Natural killer cell treated with Interleukin-12 subunit alpha and Interleukin-12 subunit beta and Interleukin-15 and Interleukin-18, amount 100 ng/mL, for 72 hours (primary cell): ENCODE measurements around the gene LRRC9. TPM values are rescaled to one million over a fixed set of nuclear protein-coding genes. Genes with fewer than 3 reads are reported as not detected.

Source experiments
- ATAC-seq, 2 donors: fragments of 150-1000 bp; cut with Tn5 transposase in 1 of 2; sonication (Bioruptor Pico), chemical (Tn5 transposase) in 1 of 2; 2 replicates each; pipeline ENCODE4 v1.10.0; 2021
- DNase-seq: peaks from one replicate; pipeline ENCODE4 v3.0.0; 2022; ENCODE audit warnings: low spot score
- H3K27ac Mint-ChIP-seq, 2 donors: 1 replicate in 1 of 2; 2 replicates in 1 of 2; pipeline ENCODE4 v1.8.0; 2022; ENCODE audit warnings: mixed read lengths in 2 of 2, mild to moderate bottlenecking in 1 of 2, moderate library complexity in 1 of 2
- H3K27me3 Mint-ChIP-seq, 2 donors: 1 replicate in 1 of 2; 2 replicates in 1 of 2; pipeline ENCODE4 v1.8.0; 2022; ENCODE audit warnings: mixed read lengths in 2 of 2
- H3K36me3 Mint-ChIP-seq: one replicate; pipeline ENCODE4 v1.8.0; 2022; ENCODE audit warnings: mixed read lengths
- H3K4me1 Mint-ChIP-seq, 2 donors: 1 replicate in 1 of 2; 2 replicates in 1 of 2; pipeline ENCODE4 v1.8.0; 2022; ENCODE audit warnings: low read depth in 2 of 2, mixed read lengths in 2 of 2, mild to moderate bottlenecking in 1 of 2
- H3K4me3 Mint-ChIP-seq: one replicate; pipeline ENCODE4 v1.8.0; 2022; ENCODE audit warnings: mixed read lengths
- H3K9me3 Mint-ChIP-seq: 2 replicates; pipeline ENCODE4 v1.8.0; 2022; ENCODE audit warnings: mixed read lengths
- total RNA-seq, 2 donors: library from RNA; stranded (reverse); gene quantifications; one replicate each; pipeline ENCODE4 v1.2.3, GENCODE V29; 2022

LRRC9 gene
- total RNA-seq, 2 donors from 2014 or later: not detected

- Mint-ChIP-seq H3K4me3 (no peak overlapping the region), H3K27me3 (peaks cover 17 to 20% of the 10 kb centered on the region in 2 donors), H3K27ac (no peak overlapping the region), H3K36me3 (peaks cover 5% of the 10 kb centered on the region), H3K9me3 (no peaks in the 10 kb centered on the region), H3K4me1 (peaks cover 0 to 6% of the 10 kb centered on the region in 2 donors)
- DNase-seq (no peak), ATAC-seq (no peak)
Observed at GRCh38 chr14:60051721-60052221, 131.8 kb downstream of the LRRC9 start.

- H3K9me3 Mint-ChIP-seq: no peaks in the 10 kb centered on the region
- DNase-seq (no peak), ATAC-seq (no peak)
- no peak overlapping the region for H3K27ac Mint-ChIP-seq
- no peak overlapping the region for H3K4me3 Mint-ChIP-seq
- peaks cover 8 to 18% of the 10 kb centered on the region in 2 donors for H3K27me3 Mint-ChIP-seq
- no peaks in the 10 kb centered on the region for H3K4me1 Mint-ChIP-seq
- H3K36me3 Mint-ChIP-seq: no peaks in the 10 kb centered on the region
Observed at GRCh38 chr14:60058087-60058486, 138.1 kb downstream of the LRRC9 start.

GRCh38 chr14:60061371-60061770, 141.4 kb downstream of the LRRC9 start:
- DNase-seq: no peak
- Mint-ChIP-seq H3K4me3 (no peak overlapping the region), H3K27me3 (peaks cover 8% of the 10 kb centered on the region in 2 donors), H3K36me3 (no peaks in the 10 kb centered on the region), H3K4me1 (no peaks in the 10 kb centered on the region), H3K27ac (no peak overlapping the region), H3K9me3 (no peaks in the 10 kb centered on the region)
- no peak for ATAC-seq

GRCh38 chr14:60064491-60065072, 144.6 kb downstream of the LRRC9 start:
- H3K27me3 Mint-ChIP-seq: peaks cover 8% of the 10 kb centered on the region in 2 donors
- no peak overlapping the region for H3K4me3 Mint-ChIP-seq
- no peaks in the 10 kb centered on the region for H3K9me3 Mint-ChIP-seq
- no peak for DNase-seq
- ATAC-seq: no peak
- no peaks in the 10 kb centered on the region for H3K4me1 Mint-ChIP-seq
- H3K27ac Mint-ChIP-seq: no peak overlapping the region
- H3K36me3 Mint-ChIP-seq: no peaks in the 10 kb centered on the region

GRCh38 chr14:60067882-60068281, 147.9 kb downstream of the LRRC9 start:
- Mint-ChIP-seq H3K27me3 (peaks cover under 1 to 5% of the 10 kb centered on the region in 2 donors), H3K4me3 (no peak overlapping the region)

GRCh38 chr14:60079723-60080122, 159.8 kb downstream of the LRRC9 start:
- H3K27ac Mint-ChIP-seq: no peak overlapping the region
- ATAC-seq (no peak), DNase-seq (no peak)
- peaks cover 12% of the 10 kb centered on the region for H3K36me3 Mint-ChIP-seq
- H3K4me1 Mint-ChIP-seq: no peaks in the 10 kb centered on the region
- H3K4me3 Mint-ChIP-seq: no peak overlapping the region
- peaks cover 5 to 10% of the 10 kb centered on the region in 2 donors for H3K27me3 Mint-ChIP-seq
- no peaks in the 10 kb centered on the region for H3K9me3 Mint-ChIP-seq

More at GRCh38 chr14:60067882-60068281, 147.9 kb downstream of the LRRC9 start:
- no peak for DNase-seq
- no peaks in the 10 kb centered on the region for H3K9me3 Mint-ChIP-seq
- H3K27ac Mint-ChIP-seq: no peak overlapping the region
- no peaks in the 10 kb centered on the region for H3K4me1 Mint-ChIP-seq
- ATAC-seq: no peak
- no peaks in the 10 kb centered on the region for H3K36me3 Mint-ChIP-seq

- Mint-ChIP-seq H3K4me1 (no peaks in the 10 kb centered on the region), H3K9me3 (no peaks in the 10 kb centered on the region), H3K36me3 (no peaks in the 10 kb centered on the region), H3K4me3 (no peak overlapping the region), H3K27ac (no peak overlapping the region), H3K27me3 (peaks cover 0 to 3% of the 10 kb centered on the region in 2 donors)
- ATAC-seq (no peak), DNase-seq (no peak)
Observed at GRCh38 chr14:60085085-60085484, 165.1 kb downstream of the LRRC9 start.

- peaks cover 3 to 4% of the 10 kb centered on the region in 2 donors for H3K4me1 Mint-ChIP-seq
- no peak overlapping the region for H3K27ac Mint-ChIP-seq
- no peaks in the 10 kb centered on the region for H3K9me3 Mint-ChIP-seq
- no peak overlapping the region for H3K4me3 Mint-ChIP-seq
- DNase-seq: no peak
- ATAC-seq: no peak
- no peaks in the 10 kb centered on the region for H3K36me3 Mint-ChIP-seq
- peaks cover 0 to 6% of the 10 kb centered on the region in 2 donors for H3K27me3 Mint-ChIP-seq
Observed at GRCh38 chr14:60085693-60086092, 165.7 kb downstream of the LRRC9 start.

GRCh38 chr14:60087668-60088067, 167.7 kb downstream of the LRRC9 start:
- H3K36me3 Mint-ChIP-seq: no peaks in the 10 kb centered on the region
- DNase-seq (no peak), ATAC-seq (no peak)
- H3K9me3 Mint-ChIP-seq: no peaks in the 10 kb centered on the region
- peaks cover 6 to 8% of the 10 kb centered on the region in 2 donors for H3K4me1 Mint-ChIP-seq
- no peak overlapping the region for H3K4me3 Mint-ChIP-seq
- H3K27me3 Mint-ChIP-seq: peaks cover 0 to 6% of the 10 kb centered on the region in 2 donors
- no peak overlapping the region for H3K27ac Mint-ChIP-seq

GRCh38 chr14:60089221-60089620, 169.3 kb downstream of the LRRC9 start:
- Mint-ChIP-seq H3K36me3 (peaks cover 3% of the 10 kb centered on the region), H3K27me3 (peaks cover 0 to 6% of the 10 kb centered on the region in 2 donors), H3K4me3 (no peak overlapping the region), H3K9me3 (no peaks in the 10 kb centered on the region), H3K4me1 (peaks cover 19 to 23% of the 10 kb centered on the region in 2 donors), H3K27ac (no peak overlapping the region)
- no peak for DNase-seq
- no peak for ATAC-seq

- Mint-ChIP-seq H3K27ac (peak overlapping the region; percentile 87 to 98), H3K9me3 (no peaks in the 10 kb centered on the region)
- no peak for DNase-seq
Observed at GRCh38 chr14:60090864-60091519, 171.0 kb downstream of the LRRC9 start.

GRCh38 chr14:60091550-60092525, 171.9 kb downstream of the LRRC9 start, which contains the start of gene PCNX4:
Gene PCNX4, plus strand, starts transcription at chr14:60091923. Its CDS starts 15,716 bp downstream, at chr14:60107639.
- no peaks in the 10 kb centered on the region for H3K9me3 Mint-ChIP-seq

More at GRCh38 chr14:60090864-60091519, 171.0 kb downstream of the LRRC9 start:
- Mint-ChIP-seq H3K4me3 (peak overlapping the region; percentile 93), H3K4me1 (peaks cover 32 to 41% of the 10 kb centered on the region in 2 donors), H3K36me3 (peaks cover 5% of the 10 kb centered on the region), H3K27me3 (peaks cover 0 to 6% of the 10 kb centered on the region in 2 donors)
- ATAC-seq: no peak

GRCh38 chr14:60092526-60092920, 172.6 kb downstream of the LRRC9 start:
- peak overlapping the region; percentile 93 for H3K4me3 Mint-ChIP-seq
- H3K36me3 Mint-ChIP-seq: peaks cover 5% of the 10 kb centered on the region
- ATAC-seq: no peak
- DNase-seq: no peak
- H3K27me3 Mint-ChIP-seq: peaks cover 0 to 6% of the 10 kb centered on the region in 2 donors
- H3K4me1 Mint-ChIP-seq: peaks cover 32 to 41% of the 10 kb centered on the region in 2 donors
- H3K27ac Mint-ChIP-seq: peak overlapping the region; percentile 87 to 98
- no peaks in the 10 kb centered on the region for H3K9me3 Mint-ChIP-seq

More at GRCh38 chr14:60091550-60092525, 171.9 kb downstream of the LRRC9 start, which contains the start of gene PCNX4:
- H3K4me3 Mint-ChIP-seq: peak within 1 kb of the TSS; percentile 93
- DNase-seq (peak; percentile 95), ATAC-seq (peak; percentile 95 to 96)
- peaks cover 5% of the 10 kb centered on the region for H3K36me3 Mint-ChIP-seq
- peak within 1 kb of the TSS; percentile 87 to 98 for H3K27ac Mint-ChIP-seq
- H3K27me3 Mint-ChIP-seq: peaks cover 0 to 6% of the 10 kb centered on the region in 2 donors
- peaks cover 32 to 41% of the 10 kb centered on the region in 2 donors for H3K4me1 Mint-ChIP-seq
